HCT116 (cell line): ENCODE data around the gene ZNF48. TPM values are rescaled to one million over a fixed set of nuclear protein-coding genes. Genes with fewer than 3 reads are reported as not detected.

Source experiments
- ATAC-seq: fragments of 200-7000 bp; cut with Tn5 transposase; 2 replicates; pipeline ENCODE4 v1.9.1; 2020; ENCODE audit warnings: mild to moderate bottlenecking, moderate library complexity
- BruUV-seq: library from RNA; stranded (reverse); fragments of 400-500 nt; replicated peaks from 2 replicates; lab custom pipeline; 2021; lab: Mats Ljungman, UMichigan
- CTCF ChIA-PET: fragments of 300-600 bp; sonication (Branson Sonifier 250); formaldehyde crosslinking; loops from one replicate; lab custom pipeline; 2021; ENCODE audit warnings: antibody characterized with exemption; lab: Charles Lee
- POLR2A ChIA-PET: fragments of 300-600, 350-600 bp; sonication (Branson Sonifier 250); formaldehyde crosslinking; loops from one replicate; lab custom pipeline; 2021; ENCODE audit warnings: antibody characterized with exemption; lab: Charles Lee
- RAD21 ChIA-PET, 2 experiments: fragments of 300-600 bp; sonication (Branson Sonifier 250); formaldehyde crosslinking; loops; one replicate each; lab custom pipeline; 2023; ENCODE audit warnings: low total read pairs in 2 of 2; ENCODE audit not compliant: uncharacterized antibody in 2 of 2, unreplicated experiment in 2 of 2, low non-redundant PET in 1 of 2; lab: Charles Lee
- DNase-seq: peaks from one replicate; pipeline ENCODE4 v3.0.0-alpha.2; 2010; ENCODE audit warnings: low read depth, low spot score
- H2AFZ ChIP-seq: fragments of 200-600 bp; shearing (Covaris generic), sonication (generic); 2 replicates; pipeline ENCODE4 v1.6.1; 2017; ENCODE audit warnings: low read depth, mixed run types, mixed read lengths, antibody characterized with exemption, low read length; ENCODE audit not compliant: poor library complexity, severe bottlenecking
- H3K27ac ChIP-seq: 2 replicates; pipeline ENCODE4 v1.5.1; 2012; ENCODE audit warnings: low read depth, low read length
- H3K27me3 ChIP-seq: fragments of 200-600 bp; sonication (generic); 2 replicates; pipeline ENCODE4 v1.6.1; 2016; ENCODE audit warnings: mixed run types, low read length, mixed read lengths; ENCODE audit not compliant: insufficient read depth
- H3K36me3 ChIP-seq, 2 experiments: fragments of 200-500 bp in 1 of 2; fragments of 200-600 bp in 1 of 2; sonication (Bioruptor generic) in 1 of 2; sonication (generic) in 1 of 2; 2 replicates each; pipeline versions ENCODE4 v1.5.1 to v1.6.1; 2014 to 2016; ENCODE audit warnings: low read length in 2 of 2, inconsistent platforms in 1 of 2, mixed read lengths in 1 of 2, mixed run types in 1 of 2; ENCODE audit not compliant: insufficient read depth in 2 of 2, control insufficient read depth in 1 of 2
- H3K4me1 ChIP-seq, 2 experiments: fragments of 200-600 bp in 1 of 2; sonication (generic) in 1 of 2; 2 replicates each; pipeline versions ENCODE4 v1.5.1 to v1.6.1; 2012 to 2017; ENCODE audit warnings: low read length in 2 of 2, inconsistent platforms in 1 of 2, mild to moderate bottlenecking in 1 of 2, mixed read lengths in 1 of 2, mixed run types in 1 of 2, moderate library complexity in 1 of 2; ENCODE audit not compliant: insufficient read depth in 2 of 2, control insufficient read depth in 1 of 2
- H3K4me2 ChIP-seq: fragments of 200-600 bp; sonication (generic); 2 replicates; pipeline ENCODE4 v1.6.1; 2017; ENCODE audit warnings: mixed run types, low read length, mixed read lengths
- H3K4me3 ChIP-seq, 2 experiments: fragments of 200-600 bp in 1 of 2; sonication (generic) in 1 of 2; replicated peaks in 1 of 2; 2 replicates each; pipeline ENCODE4 v1.5.1; 2011 to 2016; ENCODE audit warnings: low read length in 2 of 2, control low read depth in 1 of 2, low read depth in 1 of 2, mild to moderate bottlenecking in 1 of 2, mixed read lengths in 1 of 2, mixed run types in 1 of 2
- H3K79me2 ChIP-seq: fragments of 200-600 bp; sonication (generic); 2 replicates; pipeline ENCODE4 v1.6.1; 2017; ENCODE audit warnings: mild to moderate bottlenecking, mixed run types, low read length, moderate library complexity, mixed read lengths; ENCODE audit not compliant: insufficient read depth
- H3K9ac ChIP-seq: fragments of 200-600 bp; sonication (generic); 2 replicates; pipeline ENCODE4 v1.6.1; 2016; ENCODE audit warnings: low read length, mixed read lengths
- H3K9me2 ChIP-seq: fragments of 200-600 bp; sonication (generic), shearing (Covaris generic); 2 replicates; pipeline ENCODE4 v1.6.1; 2017; ENCODE audit warnings: mixed run types, mild to moderate bottlenecking, moderate library complexity; ENCODE audit not compliant: insufficient read depth
- H3K9me3 ChIP-seq, 2 experiments: fragments of 200-500 bp in 1 of 2; fragments of 200-600 bp in 1 of 2; sonication (Bioruptor generic) in 1 of 2; sonication (generic) in 1 of 2; 2 replicates each; pipeline ENCODE4 v1.6.1; 2014 to 2017; ENCODE audit warnings: low read length in 2 of 2, mixed read lengths in 2 of 2, inconsistent platforms in 1 of 2, low read depth in 1 of 2, mild to moderate bottlenecking in 1 of 2, mixed run types in 1 of 2, moderate library complexity in 1 of 2; ENCODE audit not compliant: control insufficient read depth in 1 of 2, insufficient read depth in 1 of 2
- H4K20me1 ChIP-seq: fragments of 200-600 bp; sonication (generic), shearing (Covaris generic); 2 replicates; pipeline ENCODE4 v1.6.1; 2017; ENCODE audit warnings: mixed run types, mild to moderate bottlenecking, moderate library complexity; ENCODE audit not compliant: insufficient read depth
- CEBPB ChIP-seq: IDR thresholded peaks from 2 replicates; pipeline ENCODE4 v1.6.1; 2012; ENCODE audit warnings: low read depth
- EGR1 ChIP-seq: IDR thresholded peaks from 2 replicates; pipeline ENCODE4 v1.6.1; 2012; ENCODE audit warnings: low read depth
- ELF1 ChIP-seq: IDR thresholded peaks from 2 replicates; pipeline ENCODE4 v1.6.1; 2012; ENCODE audit warnings: low read depth, borderline replicate concordance
- EZH2phosphoT487 ChIP-seq: fragments of 200-600 bp; IDR thresholded peaks from 2 replicates; pipeline ENCODE4 v1.6.1; 2018; ENCODE audit warnings: antibody characterized with exemption, borderline replicate concordance
- FOSL1 ChIP-seq: IDR thresholded peaks from 2 replicates; pipeline ENCODE4 v1.6.1; 2012; ENCODE audit warnings: low read depth
- POLR2A ChIP-seq: IDR thresholded peaks from 2 replicates; pipeline ENCODE4 v1.7.0; 2011; ENCODE audit warnings: borderline replicate concordance; ENCODE audit not compliant: insufficient read depth, insufficient read length; ENCODE audit errors: extremely low read depth
- POLR2AphosphoS5 ChIP-seq: IDR thresholded peaks from 2 replicates; pipeline ENCODE4 v1.6.1; 2011; ENCODE audit warnings: mild to moderate bottlenecking, low read depth, low read length, moderate library complexity
- RAD21 ChIP-seq: IDR thresholded peaks from 2 replicates; pipeline ENCODE4 v1.6.1; 2012; ENCODE audit warnings: low read depth, mild to moderate bottlenecking
- SRF ChIP-seq: IDR thresholded peaks from 2 replicates; pipeline ENCODE4 v1.6.1; 2012; ENCODE audit warnings: low read depth
- TCF7L2 ChIP-seq: IDR thresholded peaks from 2 replicates; pipeline ENCODE4 v1.7.0; 2011; ENCODE audit warnings: borderline replicate concordance, inconsistent platforms; ENCODE audit not compliant: insufficient read depth, insufficient read length; ENCODE audit errors: extremely low read depth
- YY1 ChIP-seq: IDR thresholded peaks from 2 replicates; pipeline ENCODE4 v1.6.1; 2011; ENCODE audit warnings: low read length, low read depth, moderate library complexity, mild to moderate bottlenecking; ENCODE audit not compliant: insufficient replicate concordance; ENCODE audit errors: extremely low read depth
- ZFX ChIP-seq: fragments of 450-650 bp; IDR thresholded peaks from 2 replicates; pipeline ENCODE4 v1.6.1; 2017
- ZNF274 ChIP-seq: fragments of 200-500 bp; sonication (Bioruptor generic); IDR thresholded peaks from 2 replicates; pipeline ENCODE4 v1.6.1; 2014; ENCODE audit warnings: mild to moderate bottlenecking, low read depth, low read length, inconsistent platforms
- intact Hi-C: fragments of 100-400 bp; cut with micrococcal nuclease; formaldehyde crosslinking; loops from 2 replicates; pipeline ENCODE4 v1.10.0; 2022
- total RNA-seq: library from RNA; stranded (reverse); gene quantifications from one replicate; pipeline ENCODE4 v1.2.1, GENCODE V29; 2021; ENCODE audit not compliant: unreplicated experiment
- TF ChIP-seq, protein P1 (sequence below): IDR thresholded peaks from 2 replicates; pipeline ENCODE4 v1.6.1; 2012
- TF ChIP-seq, protein P2 (sequence below): IDR thresholded peaks from 2 replicates; pipeline ENCODE4 v1.6.1; 2011; ENCODE audit warnings: mild to moderate bottlenecking, low read length, moderate library complexity; ENCODE audit not compliant: insufficient replicate concordance; ENCODE audit errors: extremely low read depth
- TF ChIP-seq, protein P3 (sequence below): IDR thresholded peaks from 2 replicates; pipeline ENCODE4 v1.6.1; 2012
- TF ChIP-seq, protein P4 (sequence below): IDR thresholded peaks from 2 replicates; pipeline ENCODE4 v1.6.1; 2012; ENCODE audit warnings: low read depth

ZNF48 gene
- total RNA-seq, 1 experiment from 2014 or later = 17.9 TPM

DNA sequence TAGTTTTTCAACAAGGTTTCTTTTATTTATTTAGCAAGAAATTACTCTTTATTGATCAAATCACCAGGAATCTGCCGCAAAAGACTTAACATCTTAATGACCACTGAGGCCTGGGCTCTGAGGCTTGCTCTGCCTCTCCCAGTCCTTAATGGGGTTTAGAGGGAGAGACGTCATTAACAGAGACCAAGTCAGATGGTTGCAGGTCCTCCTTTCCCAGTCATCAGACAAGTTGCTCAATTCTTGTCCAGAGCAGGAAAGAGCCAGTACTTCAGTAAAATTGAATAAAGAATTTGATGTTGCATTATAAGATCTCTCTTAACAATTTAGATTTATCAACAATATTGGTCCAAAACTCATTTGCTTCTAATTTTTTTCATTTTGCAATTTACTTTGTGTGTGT, 48.4 kb downstream of the ZNF48 start:
- Histone ChIP-seq H3K4me3 (no peak overlapping the region), H3K4me2 (no peak overlapping the region), H3K36me3 (peaks cover 2 to 8% of the 10 kb centered on the region in 2 experiments; a peak in 2 of 4 replicates), H3K9ac (no peak overlapping the region), H3K27me3 (no peaks in the 10 kb centered on the region), H3K79me2 (peaks cover 12% of the 10 kb centered on the region; the same call in 1 of the 2 replicates), H2AFZ (no peak overlapping the region), H3K4me1 (peaks cover 5 to 20% of the 10 kb centered on the region in 2 experiments), H3K27ac (no peak overlapping the region), H3K9me3 (no peaks in the 10 kb centered on the region), H4K20me1 (no peaks in the 10 kb centered on the region), H3K9me2 (no peaks in the 10 kb centered on the region)
- BruUV-seq = no TSS peak
- ChIA-PET POLR2A (no interaction called here), CTCF (no interaction called here), RAD21 (interaction anchor here in 1 of 2 experiments (0.5 kb wide), 1 partner anchor 301 kb away, joined by 3 read pairs; no protein-coding TSS in a partner anchor)
- DNase-seq = no peak
- ATAC-seq = no peak
- no peak for TF ChIP-seq FOSL1
- no peak for TF ChIP-seq EGR1
- no peak for TF ChIP-seq CEBPB
- TF ChIP-seq TCF7L2 = no peak
- TF ChIP-seq, protein P1, sequence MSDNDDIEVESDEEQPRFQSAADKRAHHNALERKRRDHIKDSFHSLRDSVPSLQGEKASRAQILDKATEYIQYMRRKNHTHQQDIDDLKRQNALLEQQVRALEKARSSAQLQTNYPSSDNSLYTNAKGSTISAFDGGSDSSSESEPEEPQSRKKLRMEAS = no peak
- no peak for TF ChIP-seq ZNF274
- TF ChIP-seq, protein P2, sequence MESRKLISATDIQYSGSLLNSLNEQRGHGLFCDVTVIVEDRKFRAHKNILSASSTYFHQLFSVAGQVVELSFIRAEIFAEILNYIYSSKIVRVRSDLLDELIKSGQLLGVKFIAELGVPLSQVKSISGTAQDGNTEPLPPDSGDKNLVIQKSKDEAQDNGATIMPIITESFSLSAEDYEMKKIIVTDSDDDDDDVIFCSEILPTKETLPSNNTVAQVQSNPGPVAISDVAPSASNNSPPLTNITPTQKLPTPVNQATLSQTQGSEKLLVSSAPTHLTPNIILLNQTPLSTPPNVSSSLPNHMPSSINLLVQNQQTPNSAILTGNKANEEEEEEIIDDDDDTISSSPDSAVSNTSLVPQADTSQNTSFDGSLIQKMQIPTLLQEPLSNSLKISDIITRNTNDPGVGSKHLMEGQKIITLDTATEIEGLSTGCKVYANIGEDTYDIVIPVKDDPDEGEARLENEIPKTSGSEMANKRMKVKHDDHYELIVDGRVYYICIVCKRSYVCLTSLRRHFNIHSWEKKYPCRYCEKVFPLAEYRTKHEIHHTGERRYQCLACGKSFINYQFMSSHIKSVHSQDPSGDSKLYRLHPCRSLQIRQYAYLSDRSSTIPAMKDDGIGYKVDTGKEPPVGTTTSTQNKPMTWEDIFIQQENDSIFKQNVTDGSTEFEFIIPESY = no peak
- TF ChIP-seq POLR2AphosphoS5 = no peak
- TF ChIP-seq, protein P3, sequence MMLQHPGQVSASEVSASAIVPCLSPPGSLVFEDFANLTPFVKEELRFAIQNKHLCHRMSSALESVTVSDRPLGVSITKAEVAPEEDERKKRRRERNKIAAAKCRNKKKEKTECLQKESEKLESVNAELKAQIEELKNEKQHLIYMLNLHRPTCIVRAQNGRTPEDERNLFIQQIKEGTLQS = no peak
- TF ChIP-seq, protein P4, sequence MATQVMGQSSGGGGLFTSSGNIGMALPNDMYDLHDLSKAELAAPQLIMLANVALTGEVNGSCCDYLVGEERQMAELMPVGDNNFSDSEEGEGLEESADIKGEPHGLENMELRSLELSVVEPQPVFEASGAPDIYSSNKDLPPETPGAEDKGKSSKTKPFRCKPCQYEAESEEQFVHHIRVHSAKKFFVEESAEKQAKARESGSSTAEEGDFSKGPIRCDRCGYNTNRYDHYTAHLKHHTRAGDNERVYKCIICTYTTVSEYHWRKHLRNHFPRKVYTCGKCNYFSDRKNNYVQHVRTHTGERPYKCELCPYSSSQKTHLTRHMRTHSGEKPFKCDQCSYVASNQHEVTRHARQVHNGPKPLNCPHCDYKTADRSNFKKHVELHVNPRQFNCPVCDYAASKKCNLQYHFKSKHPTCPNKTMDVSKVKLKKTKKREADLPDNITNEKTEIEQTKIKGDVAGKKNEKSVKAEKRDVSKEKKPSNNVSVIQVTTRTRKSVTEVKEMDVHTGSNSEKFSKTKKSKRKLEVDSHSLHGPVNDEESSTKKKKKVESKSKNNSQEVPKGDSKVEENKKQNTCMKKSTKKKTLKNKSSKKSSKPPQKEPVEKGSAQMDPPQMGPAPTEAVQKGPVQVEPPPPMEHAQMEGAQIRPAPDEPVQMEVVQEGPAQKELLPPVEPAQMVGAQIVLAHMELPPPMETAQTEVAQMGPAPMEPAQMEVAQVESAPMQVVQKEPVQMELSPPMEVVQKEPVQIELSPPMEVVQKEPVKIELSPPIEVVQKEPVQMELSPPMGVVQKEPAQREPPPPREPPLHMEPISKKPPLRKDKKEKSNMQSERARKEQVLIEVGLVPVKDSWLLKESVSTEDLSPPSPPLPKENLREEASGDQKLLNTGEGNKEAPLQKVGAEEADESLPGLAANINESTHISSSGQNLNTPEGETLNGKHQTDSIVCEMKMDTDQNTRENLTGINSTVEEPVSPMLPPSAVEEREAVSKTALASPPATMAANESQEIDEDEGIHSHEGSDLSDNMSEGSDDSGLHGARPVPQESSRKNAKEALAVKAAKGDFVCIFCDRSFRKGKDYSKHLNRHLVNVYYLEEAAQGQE = no peak
- no peak for TF ChIP-seq YY1
- no peak for TF ChIP-seq RAD21
- TF ChIP-seq SRF = no peak
- TF ChIP-seq POLR2A = no peak
- no peak for TF ChIP-seq ZFX
- no peak for TF ChIP-seq ELF1
- TF ChIP-seq EZH2phosphoT487 = no peak
- intact Hi-C loops = no loop called here
